Tibial artery (tissue), 4 donors: ENCODE data around the gene TMEM239.

Experiments
- DNase-seq, 2 donors: peaks; one replicate each; pipeline ENCODE4 v3.0.0-alpha.2; 2019
- H3K27ac ChIP-seq, 2 donors: fragments of 200-600 bp; sonication (generic) in 1 of 2; 1 replicate in 1 of 2; 2 replicates in 1 of 2; pipeline ENCODE4 v1.5.1; 2018 to 2019; ENCODE audit warnings: mild to moderate bottlenecking in 1 of 2
- H3K27me3 ChIP-seq, 2 donors: fragments of 200-600 bp; sonication (generic) in 1 of 2; one replicate each; pipeline versions ENCODE4 v1.5.1 to v1.6.0; 2016 to 2019
- H3K36me3 ChIP-seq, 3 donors: fragments of 200-600 bp; sonication (generic) in 2 of 3; one replicate each; pipeline ENCODE4 v1.5.1; 2016 to 2019; ENCODE audit warnings: mild to moderate bottlenecking in 2 of 3
- H3K4me1 ChIP-seq, 4 donors: fragments of 200-600 bp; sonication (generic) in 2 of 4; 1 replicate in 3 of 4; 2 replicates in 1 of 4; pipeline ENCODE4 v1.5.1; 2016 to 2019
- H3K4me3 ChIP-seq, 2 donors: fragments of 200-600 bp; sonication (generic) in 1 of 2; 1 replicate in 1 of 2; 2 replicates in 1 of 2; pipeline ENCODE4 v1.5.1; 2018 to 2019; ENCODE audit warnings: mild to moderate bottlenecking in 2 of 2
- H3K9me3 ChIP-seq, 3 donors: fragments of 200-600 bp; sonication (generic) in 1 of 3; one replicate each; pipeline ENCODE4 v1.5.1; 2016 to 2019
- CTCF ChIP-seq, 2 experiments: fragments of 200-600 bp in 1 of 2; fragments of 450-650 bp in 1 of 2; IDR thresholded peaks; one replicate each; pipeline ENCODE4 v1.5.1; 2017 to 2019; ENCODE audit warnings: antibody characterized with exemption in 2 of 2, mild to moderate bottlenecking in 1 of 2, moderate library complexity in 1 of 2
- intact Hi-C: fragments of 100-400 bp; cut with DNase I; formaldehyde crosslinking; loops from one replicate; pipeline ENCODE4 v1.15.0; 2023; ENCODE audit warnings: low total_unique reads

Gene TMEM239

GRCh38 chr20:2801286-2801728 is 14.9 kb upstream of the TMEM239 start:
- no peaks in the 10 kb centered on the region for H3K36me3 ChIP-seq
- no peak for TF ChIP-seq CTCF (IDR thresholded peaks at IDR 0.05)
- peaks cover 0 to 100% of the 10 kb centered on the region in 2 donors for H3K27me3 ChIP-seq
- intact Hi-C loops, result no loop called here
- peaks cover 0 to 23% (median 18%) of the 10 kb centered on the region in 4 donors for H3K4me1 ChIP-seq
- no peak overlapping the region for H3K4me3 ChIP-seq
- no peaks in the 10 kb centered on the region for H3K9me3 ChIP-seq
- DNase-seq, result no peak
- no peak overlapping the region for H3K27ac ChIP-seq

GRCh38 chr20:2804041-2804828 is 11.9 kb upstream of the TMEM239 start:
- peaks cover 0 to 21% (median 16%) of the 10 kb centered on the region in 4 donors for H3K4me1 ChIP-seq
- H3K36me3 ChIP-seq, result no peaks in the 10 kb centered on the region
- no peak overlapping the region for H3K4me3 ChIP-seq
- H3K9me3 ChIP-seq, result no peaks in the 10 kb centered on the region
- H3K27ac ChIP-seq, result no peak overlapping the region
- H3K27me3 ChIP-seq, result peaks cover 0 to 94% of the 10 kb centered on the region in 2 donors
- TF ChIP-seq CTCF (IDR thresholded peaks at IDR 0.05), result no peak
- DNase-seq, result no peak
- intact Hi-C loops, result no loop called here

- no peaks in the 10 kb centered on the region for H3K36me3 ChIP-seq
- intact Hi-C loops, result no loop called here
- H3K9me3 ChIP-seq, result no peaks in the 10 kb centered on the region
- H3K27ac ChIP-seq, result no peak overlapping the region
- peaks cover 0 to 92% of the 10 kb centered on the region in 2 donors for H3K27me3 ChIP-seq
- TF ChIP-seq CTCF (IDR thresholded peaks at IDR 0.05), result no peak
- no peak for DNase-seq
- no peak overlapping the region for H3K4me3 ChIP-seq
- H3K4me1 ChIP-seq, result peaks cover 0 to 13% (median 10%) of the 10 kb centered on the region in 4 donors
These were observed 11.1 kb upstream of the TMEM239 start for GRCh38 chr20:2804852-2805688.

- TF ChIP-seq CTCF (IDR thresholded peaks at IDR 0.05), result no peak
- Histone ChIP-seq H3K4me1 (peaks cover 0 to 7% (median 4%) of the 10 kb centered on the region in 4 donors), H3K36me3 (no peaks in the 10 kb centered on the region), H3K4me3 (no peak overlapping the region), H3K9me3 (no peaks in the 10 kb centered on the region), H3K27ac (no peak overlapping the region), H3K27me3 (peaks cover 0 to 91% of the 10 kb centered on the region in 2 donors)
- intact Hi-C loops, result no loop called here
- DNase-seq, result no peak
These were observed 10.3 kb upstream of the TMEM239 start for GRCh38 chr20:2805689-2806350.

- no peak for TF ChIP-seq CTCF (IDR thresholded peaks at IDR 0.05)
- no peaks in the 10 kb centered on the region for H3K36me3 ChIP-seq
- no peaks in the 10 kb centered on the region for H3K9me3 ChIP-seq
- no peak overlapping the region for H3K27ac ChIP-seq
- peaks cover 0 to 7% (median 4%) of the 10 kb centered on the region in 4 donors for H3K4me1 ChIP-seq
- intact Hi-C loops, result no loop called here
- H3K27me3 ChIP-seq, result peaks cover 0 to 87% of the 10 kb centered on the region in 2 donors
- DNase-seq, result no peak
- H3K4me3 ChIP-seq, result no peak overlapping the region
These were observed 9.8 kb upstream of the TMEM239 start for GRCh38 chr20:2806351-2806701.
